Eye (tissue), 1 donor: ENCODE measurements around the gene SIAH1.
"Not testable (repeated sequence)": the region's sequence is repeated elsewhere in the genome, so short reads cannot be mapped to it uniquely, and the experiment has no call there.

ENCODE experiments used
- DNase-seq: peaks from one replicate; pipeline ENCODE4 v3.0.0-alpha.2; 2015

The SIAH1 gene, protein sequence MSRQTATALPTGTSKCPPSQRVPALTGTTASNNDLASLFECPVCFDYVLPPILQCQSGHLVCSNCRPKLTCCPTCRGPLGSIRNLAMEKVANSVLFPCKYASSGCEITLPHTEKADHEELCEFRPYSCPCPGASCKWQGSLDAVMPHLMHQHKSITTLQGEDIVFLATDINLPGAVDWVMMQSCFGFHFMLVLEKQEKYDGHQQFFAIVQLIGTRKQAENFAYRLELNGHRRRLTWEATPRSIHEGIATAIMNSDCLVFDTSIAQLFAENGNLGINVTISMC

DNA sequence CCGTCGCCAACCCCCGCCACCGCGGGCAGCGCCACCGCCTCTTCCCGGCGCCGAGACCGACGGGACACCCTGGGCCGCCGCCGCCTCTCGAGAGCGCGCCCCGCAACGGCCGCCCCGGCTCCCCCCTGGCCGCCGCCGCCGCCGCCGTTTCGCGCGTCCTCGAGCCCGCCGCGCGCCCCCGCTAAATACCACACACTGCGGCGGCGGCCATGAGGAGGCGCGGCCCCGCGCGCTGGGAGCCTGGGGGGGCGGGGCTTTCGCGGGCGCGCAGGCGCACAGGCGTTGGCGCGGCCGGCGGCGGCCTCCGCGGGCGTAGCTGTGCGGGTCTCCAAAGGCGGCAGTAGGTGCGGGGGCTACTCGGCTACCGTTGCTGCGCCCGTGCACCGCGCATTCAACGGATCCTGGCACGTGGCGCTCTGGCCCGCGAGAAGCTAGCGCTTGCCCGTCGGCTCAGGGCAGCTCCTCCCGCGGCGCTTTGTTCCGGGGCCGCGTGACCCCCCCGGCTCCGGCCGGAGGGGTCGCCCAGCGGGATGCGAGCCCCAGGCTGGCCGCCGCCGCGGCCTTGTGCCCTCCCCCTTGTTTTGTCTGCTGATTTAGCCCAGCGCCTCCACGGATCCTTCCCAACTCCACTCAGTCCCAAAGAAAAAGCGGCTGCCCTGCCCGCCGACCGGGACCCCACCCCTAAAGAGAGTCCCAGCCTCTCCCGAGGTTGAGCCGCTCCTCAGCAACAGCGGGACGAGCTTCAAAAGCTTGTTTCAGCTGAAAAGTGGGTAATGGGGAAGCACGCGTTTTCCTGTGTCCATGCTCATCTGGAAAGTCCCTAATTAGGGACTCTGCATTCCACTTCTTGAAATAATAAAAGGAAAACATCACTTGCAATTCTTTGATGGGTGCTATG, at the start of gene SIAH1:
Gene SIAH1 (minus strand): TSS at position 161 of the 898 bp plus-strand sequence. CDS start 22,985 bp downstream, outside the sequence.
- DNase-seq = peak; percentile 96

GRCh38 chr16:48434653-48435317, 49.6 kb upstream of the SIAH1 start:
- no peak for DNase-seq

GRCh38 chr16:48433850-48434530, 48.8 kb upstream of the SIAH1 start:
- DNase-seq = no peak

- DNase-seq = no peak
Measured at GRCh38 chr16:48433116-48433849, 48.1 kb upstream of the SIAH1 start.

GRCh38 chr16:48432136-48432535, 46.9 kb upstream of the SIAH1 start:
- DNase-seq = no peak

DNA sequence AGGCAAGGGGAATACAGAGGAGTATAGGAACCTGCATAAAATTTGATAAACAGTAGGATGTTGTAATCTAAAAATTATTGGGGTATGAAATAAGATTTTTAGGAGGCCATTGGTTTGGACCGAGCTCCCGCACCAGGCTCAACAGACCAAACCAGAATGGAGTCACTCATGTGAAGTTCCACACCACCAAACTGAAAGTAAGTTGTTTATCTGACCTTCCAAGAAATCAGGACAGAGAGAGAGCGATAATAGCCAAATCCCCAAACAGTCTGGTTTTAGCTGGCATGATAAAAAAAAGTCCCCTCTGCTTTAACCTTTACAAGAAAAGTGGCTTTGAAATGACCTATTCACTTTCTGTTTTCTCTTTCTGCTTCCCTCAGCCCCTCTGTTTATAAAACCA, 45.7 kb upstream of the SIAH1 start:
- DNase-seq = no peak

DNA sequence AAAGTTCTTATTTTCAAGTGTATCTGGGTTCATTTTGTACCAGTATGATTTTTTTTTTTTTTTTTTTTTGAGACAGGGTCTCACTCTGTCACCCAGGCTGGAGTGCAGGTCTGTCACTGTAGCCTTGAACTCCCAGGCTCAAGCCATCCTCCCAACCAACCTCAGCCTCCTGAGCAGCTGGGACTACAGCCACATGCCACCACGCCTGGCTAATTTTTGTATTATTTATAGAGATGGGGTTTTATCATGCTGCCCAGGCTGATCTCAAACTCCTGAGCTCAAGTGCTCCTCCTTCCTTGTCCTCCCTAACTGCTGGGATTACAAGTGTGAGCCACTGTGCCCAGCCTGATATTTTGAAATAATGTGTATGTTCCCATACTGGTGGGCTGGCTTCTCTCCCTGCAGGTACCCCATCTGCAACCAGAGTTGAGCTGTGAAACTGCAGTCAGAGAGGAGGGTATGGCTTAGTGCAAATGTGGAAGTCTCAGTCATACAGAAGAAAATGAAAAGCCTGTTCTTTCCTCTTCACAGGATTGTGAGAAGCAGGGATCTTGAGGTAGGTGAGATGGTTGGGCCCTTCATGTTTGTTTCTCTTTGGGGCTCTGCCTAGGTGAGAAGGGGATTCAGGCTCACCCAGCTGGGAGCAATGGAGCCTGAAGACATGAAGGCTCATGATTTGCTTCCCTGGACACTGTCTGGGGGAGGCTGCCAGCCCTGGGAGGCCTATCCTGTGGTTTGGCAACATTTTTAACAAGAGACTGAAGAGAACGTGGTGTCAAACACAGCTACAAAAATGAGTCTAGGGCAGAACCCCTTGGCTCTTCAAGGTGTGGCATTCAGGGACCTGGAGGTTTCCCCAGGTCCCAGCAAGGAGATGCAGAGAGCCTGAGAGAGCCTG, 41.3 kb upstream of the SIAH1 start:
- DNase-seq = no peak

- no peak for DNase-seq
Measured at GRCh38 chr16:48422537-48422936, 37.3 kb upstream of the SIAH1 start.

GRCh38 chr16:48421741-48422140, 36.5 kb upstream of the SIAH1 start:
- DNase-seq = no peak

- DNase-seq = no peak
Measured at GRCh38 chr16:48420437-48420836, 35.2 kb upstream of the SIAH1 start.

- DNase-seq = not testable (repeated sequence)
Measured at GRCh38 chr16:48416617-48417016, 31.4 kb upstream of the SIAH1 start.

DNA sequence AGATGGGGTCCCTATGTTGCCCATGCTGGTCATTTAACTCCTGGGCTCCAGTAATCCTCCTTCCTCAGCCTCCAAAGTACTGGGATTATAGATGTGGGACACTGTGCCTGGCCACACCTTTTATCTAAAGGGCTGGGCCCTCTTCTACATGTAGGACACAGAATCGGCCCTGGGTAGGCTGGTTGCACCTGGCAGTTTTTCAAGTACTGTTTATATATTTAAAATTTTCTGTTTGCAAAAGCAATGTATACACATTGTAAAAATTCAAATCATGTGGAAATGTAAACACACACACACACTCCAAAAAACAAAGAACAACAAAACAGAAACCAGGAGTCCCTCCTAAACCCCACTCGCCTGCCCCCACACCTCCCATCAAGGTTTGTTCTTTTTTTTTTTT, 28.1 kb upstream of the SIAH1 start:
- DNase-seq = no peak

GRCh38 chr16:48409839-48410632, 24.8 kb upstream of the SIAH1 start:
- DNase-seq = no peak

GRCh38 chr16:48408688-48409087, 23.5 kb upstream of the SIAH1 start:
- peak; percentile 10 for DNase-seq

DNA sequence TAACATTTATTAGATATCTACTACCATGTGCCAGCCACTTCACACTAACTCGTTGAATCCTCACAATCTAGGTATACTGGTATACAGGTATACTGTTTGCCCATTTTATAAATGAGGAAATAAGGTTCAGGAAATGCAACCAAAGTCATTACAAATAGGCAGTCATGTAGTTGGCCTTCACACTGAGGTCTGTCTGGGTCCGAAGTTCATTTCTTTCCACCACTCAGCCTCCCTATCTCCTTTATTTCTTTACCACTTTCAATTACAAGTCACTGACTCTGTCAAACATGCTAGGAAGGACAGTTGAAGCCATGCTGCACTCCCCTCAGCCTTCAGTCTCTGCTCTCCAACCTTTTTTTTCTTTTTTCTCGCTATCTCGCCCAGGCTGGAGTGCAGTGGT, 20.7 kb upstream of the SIAH1 start:
- DNase-seq = no peak

GRCh38 chr16:48405153-48405552, 19.9 kb upstream of the SIAH1 start:
- DNase-seq = no peak

GRCh38 chr16:48402547-48402946, 17.3 kb upstream of the SIAH1 start:
- DNase-seq = not testable (repeated sequence)

GRCh38 chr16:48395375-48395774, 10.2 kb upstream of the SIAH1 start:
- DNase-seq = no peak

- DNase-seq = no peak
Measured at GRCh38 chr16:48394355-48394703, 9.1 kb upstream of the SIAH1 start.
